AG09319 (cell line): ENCODE measurements around the gene NTNG2.

Experiments
- DNase-seq: peaks from one replicate; pipeline ENCODE4 v3.0.0-alpha.2; 2010; ENCODE audit warnings: low read depth; ENCODE audit errors: extremely low read depth
- CTCF ChIP-seq: IDR thresholded peaks from 2 replicates; pipeline ENCODE4 v1.5.1; 2011; ENCODE audit warnings: low read depth, mild to moderate bottlenecking, inconsistent platforms, low read length, moderate library complexity

NTNG2 gene

GRCh38 chr9:132141344-132141947, 20.4 kb upstream of the NTNG2 start:
- TF ChIP-seq CTCF = no peak
- DNase-seq = no peak

GRCh38 chr9:132141948-132142594, 19.8 kb upstream of the NTNG2 start:
- no peak for DNase-seq
- TF ChIP-seq CTCF = no peak

GRCh38 chr9:132142924-132143323, 18.9 kb upstream of the NTNG2 start:
- no peak for DNase-seq
- TF ChIP-seq CTCF = no peak

- TF ChIP-seq CTCF = no peak
- no peak for DNase-seq
Measured at GRCh38 chr9:132143359-132143758, 18.5 kb upstream of the NTNG2 start.

- TF ChIP-seq CTCF = no peak
- DNase-seq = no peak
Measured at GRCh38 chr9:132144708-132145365, 17.0 kb upstream of the NTNG2 start.

GRCh38 chr9:132146039-132146438, 15.8 kb upstream of the NTNG2 start:
- no peak for TF ChIP-seq CTCF
- no peak for DNase-seq

GRCh38 chr9:132146575-132146974, 15.3 kb upstream of the NTNG2 start:
- DNase-seq = no peak
- TF ChIP-seq CTCF = no peak
